Testis (tissue), 3 donors: Measurements from ENCODE around the gene CPNE6. TPM values are rescaled to one million over a fixed set of nuclear protein-coding genes. Genes with fewer than 3 reads are reported as not detected.

Experiments
- DNase-seq: peaks from one replicate; pipeline ENCODE4 v3.0.0-alpha.2; 2019
- H3K27ac ChIP-seq, 2 donors: fragments of 200-600 bp; sonication (generic); one replicate each; pipeline ENCODE4 v1.5.1; 2019
- H3K27me3 ChIP-seq: fragments of 200-600 bp; sonication (generic); one replicate; pipeline ENCODE4 v1.5.1; 2019
- H3K36me3 ChIP-seq: fragments of 200-600 bp; sonication (generic); one replicate; pipeline ENCODE4 v1.5.1; 2017; ENCODE audit warnings: low read depth; ENCODE audit errors: missing control alignments
- H3K4me1 ChIP-seq: fragments of 200-600 bp; sonication (generic); one replicate; pipeline ENCODE4 v1.5.1; 2019
- H3K4me3 ChIP-seq, 2 donors: fragments of 200-600 bp; sonication (generic); one replicate each; pipeline ENCODE4 v1.5.1; 2017 to 2019
- H3K9me3 ChIP-seq: fragments of 200-600 bp; sonication (generic); one replicate; pipeline ENCODE4 v1.5.1; 2017
- CTCF ChIP-seq, 3 experiments: fragments of 450-650 bp in 2 of 3; fragments of 200-600 bp in 1 of 3; sonication (generic) in 1 of 3; IDR thresholded peaks; one replicate each; pipeline ENCODE4 v1.5.1; 2016 to 2019; ENCODE audit warnings: antibody characterized with exemption in 3 of 3, mild to moderate bottlenecking in 2 of 3, moderate library complexity in 1 of 3
- POLR2A ChIP-seq: fragments of 450-650 bp; IDR thresholded peaks from one replicate; pipeline ENCODE4 v1.6.1; 2017; ENCODE audit warnings: antibody characterized with exemption, mild to moderate bottlenecking, moderate library complexity
- WGBS, 2 donors: methylation state at CpG; one replicate each; pipeline ENCODE4 v1.1.5; 2018; 5-methylcytosine and 5-hydroxymethylcytosine counted together
- intact Hi-C: fragments of 100-400 bp; cut with DNase I; formaldehyde crosslinking; loops from one replicate; pipeline ENCODE4 v1.15.1; 2023; ENCODE audit warnings: low total_unique reads
- polyA plus RNA-seq: library from polyadenylated mRNA; stranded (reverse); fragments of 350-450 nt; fragmentation: Illumina TruSeq; extraction: RNeasy Lipid Tissue Mini Kit (QIAGEN cat#74804); gene quantifications from one replicate; pipeline ENCODE4 v1.2.3, GENCODE V29; 2014; ENCODE audit warnings: low read depth, low replicate concordance; ENCODE audit not compliant: insufficient read depth
- total RNA-seq, 2 donors: library from RNA; depleted of rRNA; stranded (reverse); fragments of >200 nt; gene quantifications; one replicate each; pipeline ENCODE4 v1.2.3, GENCODE V29; 2016

Gene CPNE6
- total and polyA plus RNA-seq, 3 donors from 2014 or later, result 0.12 to 5.7 (median 0.71) TPM

GRCh38 chr14:24060984-24061913, 10.1 kb upstream of the CPNE6 start:
- Histone ChIP-seq H3K9me3 (no peaks in the 10 kb centered on the region), H3K4me3 (no peak overlapping the region), H3K4me1 (no peaks in the 10 kb centered on the region), H3K27me3 (no peaks in the 10 kb centered on the region), H3K27ac (no peak overlapping the region), H3K36me3 (no peaks in the 10 kb centered on the region)
- no peak for TF ChIP-seq POLR2A
- no peak for TF ChIP-seq CTCF (IDR thresholded peaks at IDR 0.05)
- 96 to 98% methylated on average over 7 of the region's 7 CpGs for WGBS, 2 donors
- intact Hi-C loops, result no loop called here
- DNase-seq, result no peak

DNA sequence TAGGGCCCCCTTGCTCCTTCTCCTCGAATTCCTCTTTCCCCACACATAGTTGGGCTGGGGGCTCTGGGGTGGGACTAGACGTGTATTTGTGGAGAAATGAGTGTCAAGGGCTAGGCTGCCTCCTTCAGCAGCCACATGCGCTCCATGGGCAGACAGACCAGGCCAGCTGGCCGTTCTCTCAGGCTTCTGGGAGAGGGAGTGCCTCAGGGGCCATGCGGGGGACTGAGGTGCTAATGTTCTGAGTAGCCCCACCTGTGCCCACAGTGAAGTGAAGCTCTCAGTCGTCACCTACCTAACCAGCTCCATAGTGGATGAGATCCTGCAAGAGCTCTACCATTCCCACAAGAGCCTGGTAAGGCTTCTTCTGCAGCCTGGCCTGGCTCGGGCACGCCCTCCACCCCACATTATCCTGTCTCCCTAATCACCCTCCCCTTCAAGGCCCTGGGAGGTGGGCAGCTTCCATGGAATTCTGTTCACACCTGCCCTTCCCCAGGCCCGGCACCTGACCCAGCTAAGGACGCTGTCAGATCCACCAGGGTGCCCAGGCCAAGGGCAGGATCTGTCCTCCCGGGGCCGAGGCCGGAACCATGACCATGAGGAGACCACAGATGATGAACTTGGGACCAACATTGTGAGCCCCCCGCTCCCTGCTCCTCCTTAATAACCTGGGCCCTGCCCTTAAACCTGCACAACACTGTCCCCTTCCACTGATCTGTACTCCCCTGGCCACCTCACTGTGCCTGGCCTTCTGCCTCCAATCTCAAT, 9.0 kb upstream of the CPNE6 start:
- no peak for DNase-seq
- H3K36me3 ChIP-seq, result no peaks in the 10 kb centered on the region
- H3K4me1 ChIP-seq, result no peaks in the 10 kb centered on the region
- WGBS, 2 donors, result 89 to 91% methylated on average over 14 of the region's 14 CpGs
- H3K4me3 ChIP-seq, result no peak overlapping the region
- no peak overlapping the region for H3K27ac ChIP-seq
- intact Hi-C loops, result no loop called here
- TF ChIP-seq POLR2A (no peak), CTCF (IDR thresholded peaks at IDR 0.05) (no peak)
- H3K27me3 ChIP-seq, result no peaks in the 10 kb centered on the region
- no peaks in the 10 kb centered on the region for H3K9me3 ChIP-seq

GRCh38 chr14:24063263-24063836, 8.0 kb upstream of the CPNE6 start:
- intact Hi-C loops, result no loop called here
- no peak for DNase-seq
- no peaks in the 10 kb centered on the region for H3K36me3 ChIP-seq

More at GRCh38 chr14:24063263-24063836, 8.0 kb upstream of the CPNE6 start:
- TF ChIP-seq POLR2A (no peak), CTCF (IDR thresholded peaks at IDR 0.05) (no peak)
- Histone ChIP-seq H3K4me1 (no peaks in the 10 kb centered on the region), H3K27ac (no peak overlapping the region), H3K4me3 (no peak overlapping the region), H3K27me3 (no peaks in the 10 kb centered on the region), H3K9me3 (no peaks in the 10 kb centered on the region)
- WGBS, 2 donors, result 86 to 100% methylated on average over 1 to 4 of the region's 4 CpGs
